ENCODE results near the gene ADAMTS5.

ADAMTS5 gene

GRCh38 chr21:26883768-26884167 is 83.1 kb downstream of the ADAMTS5 start:
- DNase-seq, result no peak

- no peak for DNase-seq
Measured at GRCh38 chr21:26881504-26882228, 85.2 kb downstream of the ADAMTS5 start.

GRCh38 chr21:26877018-26877417 is 89.9 kb downstream of the ADAMTS5 start:
- DNase-seq, result no peak

GRCh38 chr21:26874347-26874746 is 92.5 kb downstream of the ADAMTS5 start:
- no peak for DNase-seq
